Measurements from ENCODE around the gene DNASE1L2. TPM values are rescaled to one million over a fixed set of nuclear protein-coding genes. Genes with fewer than 3 reads are reported as not detected.
"Not testable (repeated sequence)": the region's sequence is repeated elsewhere in the genome, so short reads cannot be mapped to it uniquely, and the experiment has no call there.

DNASE1L2 gene
- total RNA-seq, 1 donor from 2014 or later = 2.8 TPM

GRCh38 chr16:2263026-2263425 is 26.8 kb downstream of the DNASE1L2 start:
- intact Hi-C loops (cut with micrococcal nuclease) = not testable (repeated sequence)

DNA sequence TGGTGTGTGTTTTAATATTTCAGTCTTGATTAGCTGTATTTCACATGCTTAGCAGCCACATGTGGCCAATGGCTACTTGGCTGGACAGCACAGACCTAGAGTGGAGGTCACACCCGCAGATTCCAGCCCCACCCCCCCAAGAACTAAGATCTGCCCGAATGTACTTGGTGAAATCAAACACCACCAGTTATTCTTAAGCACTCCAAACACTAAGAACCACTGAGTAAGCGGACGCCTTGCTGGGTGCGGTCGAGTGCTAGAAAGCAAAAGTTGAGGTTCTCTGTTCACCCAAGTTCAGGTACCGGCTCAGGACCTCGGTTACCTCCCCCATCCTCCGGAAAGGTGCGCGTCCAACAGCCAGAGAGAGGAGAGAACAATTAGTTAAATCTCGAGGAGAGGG is 30.6 kb downstream of the DNASE1L2 start:
- intact Hi-C loops (cut with micrococcal nuclease) = not testable (repeated sequence)

GRCh38 chr16:2267505-2267912 is 31.3 kb downstream of the DNASE1L2 start:
- intact Hi-C loops (cut with micrococcal nuclease) = not testable (repeated sequence)

DNA sequence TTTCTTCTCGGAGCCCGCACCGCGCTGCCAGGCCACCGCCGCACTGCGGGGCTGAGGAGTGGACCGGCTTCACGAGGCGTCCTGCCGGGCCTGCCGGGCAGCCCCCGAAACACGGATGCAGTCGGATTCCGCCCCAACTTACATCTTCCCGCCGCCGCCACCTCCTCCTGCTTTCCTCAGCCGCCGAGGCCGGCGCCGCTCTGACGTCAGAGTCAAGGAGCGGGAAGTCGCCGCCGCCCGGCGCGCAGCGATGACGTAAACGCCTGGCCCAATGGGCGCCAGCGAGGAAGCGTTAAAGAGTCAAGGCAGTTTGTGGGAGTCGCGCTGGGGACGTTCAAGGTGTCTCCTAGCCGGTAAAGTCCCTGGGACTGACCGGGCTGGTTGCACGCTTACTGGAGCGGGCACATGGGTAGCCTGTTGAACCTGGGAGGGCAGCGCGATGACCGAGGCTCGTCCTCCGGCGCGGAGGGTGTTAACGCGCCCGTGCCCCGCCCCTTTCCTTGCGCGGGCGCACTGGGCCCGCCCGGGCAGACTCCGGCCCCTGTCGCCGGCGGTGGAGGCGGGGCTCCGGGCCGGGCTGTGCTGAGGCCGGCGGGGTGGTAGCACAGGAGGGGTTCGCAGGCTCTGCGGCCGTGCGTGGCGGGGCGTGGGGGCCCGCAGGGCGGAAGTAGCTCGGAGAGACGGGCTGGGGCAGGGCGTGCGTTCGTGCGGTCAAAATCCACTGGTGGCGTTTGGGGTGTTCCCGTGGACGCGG is 31.8 kb downstream of the DNASE1L2 start, which contains the start of gene RNPS1:
Gene RNPS1, minus strand, starts transcription at position 214 of the 754 bp plus-strand sequence. CDS start 3,483 bp downstream, outside the sequence.
- intact Hi-C loops (cut with micrococcal nuclease) = loop anchor here (2.0 kb wide), 2 partner anchors 53 to 161 kb away; partner anchors contain the start of genes CCNF and PGP

- intact Hi-C loops (cut with micrococcal nuclease) = no loop called here
These were observed 33.8 kb downstream of the DNASE1L2 start for GRCh38 chr16:2270070-2270462.

- intact Hi-C loops (cut with micrococcal nuclease) = no loop called here
These were observed 34.6 kb downstream of the DNASE1L2 start for GRCh38 chr16:2270588-2271470.

- intact Hi-C loops (cut with micrococcal nuclease) = no loop called here
These were observed 35.7 kb downstream of the DNASE1L2 start for GRCh38 chr16:2271848-2272461.

DNA sequence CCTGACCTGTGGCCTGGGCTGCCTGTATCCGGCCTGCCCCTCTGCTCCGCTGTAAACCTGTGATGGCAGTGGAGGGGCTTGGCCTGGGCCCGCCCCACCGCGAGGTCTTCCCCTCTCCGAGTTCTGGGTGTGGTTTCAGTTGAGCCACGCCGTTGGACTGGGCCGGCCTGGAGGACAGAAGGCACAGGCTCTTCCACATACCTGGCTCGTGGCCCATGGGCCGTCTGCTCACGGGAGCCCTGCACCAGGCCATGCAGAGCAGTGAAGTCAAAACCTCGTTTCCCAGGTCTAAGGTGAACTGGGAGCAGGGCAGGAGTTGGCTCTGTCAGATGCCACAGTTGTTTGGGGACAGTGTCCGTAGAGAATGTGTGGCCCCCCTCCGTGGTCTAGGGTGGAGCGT is 37.2 kb downstream of the DNASE1L2 start:
- intact Hi-C loops (cut with micrococcal nuclease) = no loop called here

DNA sequence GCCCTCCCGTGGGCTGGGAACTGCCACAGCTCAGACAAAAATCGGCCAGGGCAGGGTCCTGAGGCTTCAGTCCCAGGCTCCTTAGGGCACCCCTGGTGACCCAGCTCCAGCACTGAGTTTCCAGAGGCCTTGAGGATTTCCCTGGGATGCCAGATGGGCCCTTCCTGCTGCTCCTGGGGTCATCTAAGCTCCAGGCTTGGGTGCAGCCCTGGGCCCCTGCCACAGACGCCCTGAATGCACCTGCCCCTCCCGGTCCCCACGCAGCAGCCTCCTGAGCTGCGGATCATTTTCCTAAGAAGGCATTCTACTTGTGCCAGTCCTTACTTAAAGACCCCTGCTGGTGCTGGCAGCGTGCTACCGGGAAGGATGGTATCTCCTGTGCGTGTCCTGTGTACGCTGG is 37.7 kb downstream of the DNASE1L2 start:
- intact Hi-C loops (cut with micrococcal nuclease) = no loop called here

DNA sequence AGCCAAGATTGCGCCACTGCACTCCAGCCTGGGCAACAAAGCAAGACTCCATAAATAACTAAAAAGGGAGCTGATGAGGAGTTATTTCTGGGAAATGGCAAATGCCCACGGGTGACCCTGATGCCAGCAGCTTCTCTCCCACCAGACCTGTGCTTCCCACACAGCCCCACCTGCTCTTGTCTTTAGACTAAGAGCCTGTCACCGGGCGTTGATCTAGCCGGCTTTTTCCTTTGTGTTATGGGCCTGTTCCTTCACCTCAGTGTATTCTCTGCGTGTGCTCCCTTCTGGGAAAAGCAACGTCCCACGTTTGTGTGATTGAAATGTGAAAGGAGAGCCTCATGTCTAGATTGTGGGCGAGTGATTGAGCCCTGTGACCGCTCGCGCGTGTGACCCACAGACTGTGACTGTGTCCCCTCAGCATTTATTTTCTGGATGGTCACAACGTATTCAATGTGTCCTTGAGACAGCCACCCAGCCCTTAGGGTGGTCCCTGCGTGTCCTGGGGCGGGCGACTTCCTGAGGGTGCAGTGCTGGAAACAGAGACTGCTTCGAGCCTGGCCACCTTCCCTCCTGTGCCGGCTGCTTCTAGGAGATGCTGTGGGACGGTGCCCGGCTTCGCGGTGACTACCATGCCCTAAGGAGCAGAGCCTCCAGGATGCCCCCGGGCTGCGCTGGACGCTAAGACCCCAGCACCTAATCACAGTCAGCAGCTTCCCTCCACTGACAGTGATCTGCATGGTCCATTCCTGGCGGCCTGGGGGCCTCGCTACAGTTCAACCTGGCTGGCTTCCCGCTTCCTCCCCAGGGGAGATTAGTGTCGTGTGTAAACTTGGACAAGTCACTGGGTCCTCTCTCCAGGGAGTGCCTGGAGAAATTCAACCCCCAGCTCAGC is 39.5 kb downstream of the DNASE1L2 start:
- intact Hi-C loops (cut with micrococcal nuclease) = no loop called here

DNA sequence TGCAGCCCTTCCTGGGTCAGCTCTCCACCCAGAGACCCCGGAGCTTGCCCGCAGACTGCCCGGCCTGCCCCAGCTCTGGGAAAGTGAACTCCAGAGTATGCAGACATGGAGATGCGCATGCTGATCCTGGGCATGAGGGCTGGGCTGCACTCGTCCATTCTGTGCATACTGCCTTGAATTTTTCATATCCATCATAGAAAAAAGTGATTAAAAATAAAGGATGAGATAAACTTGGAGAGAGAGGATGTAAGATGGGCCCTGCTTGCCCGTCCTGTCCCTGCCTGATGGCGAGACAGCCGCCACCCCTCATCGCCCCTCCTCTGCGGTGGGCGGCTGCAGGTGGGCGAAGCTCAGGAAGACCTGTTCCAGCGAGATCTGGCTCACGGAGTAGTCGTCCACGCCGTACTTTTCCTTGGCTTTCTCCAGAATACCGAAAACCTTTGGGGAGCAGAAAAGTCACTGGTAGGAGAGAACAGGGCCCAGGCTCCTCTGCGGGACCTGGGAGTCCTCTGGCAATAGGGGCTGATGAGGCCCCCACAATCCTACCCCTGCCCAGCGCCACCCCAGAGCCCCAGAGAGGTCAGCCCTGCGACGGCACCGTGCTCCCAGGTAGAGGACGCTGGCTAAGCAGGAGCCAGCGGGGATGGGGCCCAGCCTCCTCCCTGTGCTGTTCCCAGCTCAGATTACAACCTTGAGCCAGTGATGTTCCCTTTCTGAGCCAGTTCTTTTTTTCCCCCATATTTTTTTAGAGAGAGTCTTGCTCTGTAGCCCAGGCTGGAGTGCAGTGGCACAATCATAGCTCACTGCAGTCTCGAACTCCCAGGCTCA is 40.3 kb downstream of the DNASE1L2 start:
- intact Hi-C loops (cut with micrococcal nuclease) = no loop called here

- intact Hi-C loops (cut with micrococcal nuclease) = no loop called here
These were observed 41.4 kb downstream of the DNASE1L2 start for GRCh38 chr16:2277466-2278271.

DNA sequence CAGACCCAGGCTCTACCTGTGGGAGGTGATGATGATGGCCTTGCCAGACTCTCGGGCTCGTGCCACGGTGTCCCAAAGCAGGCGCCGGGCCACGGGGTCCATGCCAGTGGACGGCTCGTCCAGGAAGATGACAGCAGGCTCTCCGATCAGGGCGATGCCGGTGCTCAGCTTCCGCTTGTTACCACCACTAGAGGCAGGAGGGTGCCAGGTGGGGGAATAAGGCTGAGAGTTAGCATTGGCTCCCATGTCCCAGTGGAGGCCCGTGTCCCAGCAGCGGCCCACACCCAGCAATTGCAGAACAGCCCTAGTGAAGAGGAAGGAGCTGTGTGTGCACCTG is 42.0 kb downstream of the DNASE1L2 start:
- intact Hi-C loops (cut with micrococcal nuclease) = no loop called here

- intact Hi-C loops (cut with micrococcal nuclease) = no loop called here
These were observed 42.9 kb downstream of the DNASE1L2 start for GRCh38 chr16:2278956-2279800.

GRCh38 chr16:2280461-2280860 is 44.2 kb downstream of the DNASE1L2 start:
- intact Hi-C loops (cut with micrococcal nuclease) = no loop called here

- intact Hi-C loops (cut with micrococcal nuclease) = no loop called here
These were observed 44.8 kb downstream of the DNASE1L2 start for GRCh38 chr16:2280981-2281542.

GRCh38 chr16:2282262-2282661 is 46.0 kb downstream of the DNASE1L2 start:
- intact Hi-C loops (cut with micrococcal nuclease) = no loop called here
